ENCODE measurements around the gene PDE4D. TPM values are rescaled to one million over a fixed set of nuclear protein-coding genes. Genes with fewer than 3 reads are reported as not detected.

Gene PDE4D
- total and polyA plus RNA-seq, 2 donors (not counting 3 experiments of a cell fraction or from before 2014, with no cell fraction given), result 34.5 to 51.2 TPM

GRCh38 chr5:59847586-59847985, 45.9 kb downstream of the PDE4D start:
- Histone ChIP-seq H3K4me3 (replicated peaks in 1 of 3; ENCODE audit: insufficient read depth in 1 of 3, low read depth in 1 of 3, low read length in 3 of 3) (no peak overlapping the region), H4K20me1 (replicated peaks; ENCODE audit: control insufficient read depth, extremely low read depth, insufficient read depth, low read length) (no peaks in the 10 kb centered on the region), H2AFZ (ENCODE audit: low read depth, low read length) (no peak overlapping the region), H3K4me2 (ENCODE audit: insufficient read depth, low read length) (no peak overlapping the region), H3K9me1 (replicated peaks; ENCODE audit: control insufficient read depth, extremely low read depth, insufficient read depth, low read length) (no peaks in the 10 kb centered on the region), H3K9ac (replicated peaks; ENCODE audit: extremely low read depth, insufficient read depth, low read length) (no peak overlapping the region), H3K4me1 (ENCODE audit: control insufficient read depth, extremely low read depth, insufficient read depth, low read length) (peaks cover 2% of the 10 kb centered on the region), H3K9me3 (replicated peaks; ENCODE audit: control insufficient read depth, insufficient read depth, low read length) (no peaks in the 10 kb centered on the region), H3K79me2 (ENCODE audit: control insufficient read depth, insufficient read depth, low read length) (no peaks in the 10 kb centered on the region), H3K36me3 (ENCODE audit: control insufficient read depth in 2 of 2, extremely low read depth in 1 of 2, insufficient read depth in 2 of 2, low read length in 2 of 2) (no peaks in the 10 kb centered on the region), H3K27ac (ENCODE audit: insufficient read depth, low read depth, low read length) (no peak overlapping the region), H3K27me3 (ENCODE audit: control insufficient read depth in 2 of 2, insufficient read depth in 2 of 2, low read length in 2 of 2) (peaks cover 6 to 21% of the 10 kb centered on the region in 2 experiments)
- ChIA-PET CTCF (interaction anchor here (0.6 kb wide), 1 partner anchor 420 kb away, joined by 3 read pairs; no protein-coding TSS in a partner anchor), POLR2A (no interaction called here)
- TF ChIP-seq MYC (IDR thresholded peaks at IDR 0.05; ENCODE audit: low read depth, low read length), result no peak
- TF ChIP-seq MAX (IDR thresholded peaks at IDR 0.05; ENCODE audit: insufficient read depth, insufficient read length), result no peak
- TF ChIP-seq POLR2AphosphoS5 (IDR thresholded peaks at IDR 0.05; ENCODE audit: insufficient read depth, low read depth, low read length), result no peak
- no peak for TF ChIP-seq CTCF (IDR thresholded peaks at IDR 0.05; ENCODE audit: extremely low read depth in 1 of 2, insufficient read depth in 1 of 2, low read depth in 1 of 2, low read length in 2 of 2)
- TF ChIP-seq JUN (IDR thresholded peaks at IDR 0.05; ENCODE audit: borderline replicate concordance, insufficient read depth, insufficient read length, low read depth), result no peak
- TF ChIP-seq POLR2A (IDR thresholded peaks at IDR 0.05; ENCODE audit: low read depth, low read length), result no peak
- TF ChIP-seq GATA2 (IDR thresholded peaks at IDR 0.05; ENCODE audit: insufficient read depth, insufficient read length, low read depth, low read length), result no peak
- TF ChIP-seq EZH2 (IDR thresholded peaks at IDR 0.05; ENCODE audit: borderline replicate concordance, low read depth, low read length, severe bottlenecking), result no peak
- TF ChIP-seq FOS (IDR thresholded peaks at IDR 0.05; ENCODE audit: borderline replicate concordance, insufficient read depth, low read length), result no peak
- no peak for FAIRE-seq
- no peak for DNase-seq (ENCODE audit: low read depth, low spot score)
- dilution Hi-C loops (cut with MboI; ENCODE audit: extremely low pct_ligation_motif_present, low sequenced_read_pairs), result no loop called here
- intact Hi-C loops (cut with micrococcal nuclease), result no loop called here
- no TSS peak for BruUV-seq (replicated peaks)

All from endothelial cell of umbilical vein (primary cell).